OCI-LY1 (cell line): ENCODE measurements around the gene PLCG2.

Source experiments
- CTCF ChIP-seq: fragments of 200-600 bp; sonication (generic), shearing (Covaris generic); IDR thresholded peaks from 2 replicates; pipeline ENCODE4 v1.5.1; 2017; ENCODE audit warnings: mild to moderate bottlenecking, antibody characterized with exemption, low read length, moderate library complexity, mixed read lengths
- EZH2 ChIP-seq: fragments of 200-600 bp; sonication (generic), shearing (Covaris generic); IDR thresholded peaks from 2 replicates; pipeline ENCODE4 v1.8.0; 2017; ENCODE audit warnings: borderline replicate concordance, mixed run types, mild to moderate bottlenecking, antibody characterized with exemption, low read length, moderate library complexity, mixed read lengths

GRCh38 chr16:81814751-81815428 lies 35.8 kb downstream of the PLCG2 start:
- TF ChIP-seq CTCF (no peak), EZH2 (no peak)
